Measurements from ENCODE around the gene PODNL1.

- TF ChIP-seq EZH2 (IDR thresholded peaks at IDR 0.05; ENCODE audit: borderline replicate concordance) = no peak
- no peak for TF ChIP-seq CTCF (IDR thresholded peaks at IDR 0.05; ENCODE audit: poor library complexity)
Measured at GRCh38 chr19:13908674-13909073, 29.5 kb downstream of the PODNL1 start.
